Inflammatory macrophage treated with lipopolysaccharide for 1 hour (primary cell): ENCODE data around the gene SMARCE1.
A peak's percentile ranks its signal among the peaks of the same experiment; 100 is the strongest.

Experiments
- DNase-seq, 2 donors: peaks; one replicate each; pipeline ENCODE4 v3.0.0-alpha.2; 2020 to 2022

Gene SMARCE1

GRCh38 chr17:40645291-40645690 is 2.3 kb downstream of the SMARCE1 start:
- DNase-seq = no peak

GRCh38 chr17:40637931-40638330 is 9.7 kb downstream of the SMARCE1 start:
- DNase-seq = no peak

GRCh38 chr17:40633871-40634270 is 13.7 kb downstream of the SMARCE1 start:
- DNase-seq = no peak

GRCh38 chr17:40632216-40632615 is 15.4 kb downstream of the SMARCE1 start:
- DNase-seq = no peak

GRCh38 chr17:40629842-40630241 is 17.8 kb downstream of the SMARCE1 start:
- no peak for DNase-seq

- no peak for DNase-seq
Observed at GRCh38 chr17:40625311-40625710, 22.3 kb downstream of the SMARCE1 start.

- DNase-seq = no peak
Observed at GRCh38 chr17:40623419-40624210, 24.0 kb downstream of the SMARCE1 start.

- DNase-seq = no peak
Observed at GRCh38 chr17:40622509-40622928, 25.1 kb downstream of the SMARCE1 start.

GRCh38 chr17:40621578-40621977 is 26.0 kb downstream of the SMARCE1 start:
- DNase-seq = no peak

DNA sequence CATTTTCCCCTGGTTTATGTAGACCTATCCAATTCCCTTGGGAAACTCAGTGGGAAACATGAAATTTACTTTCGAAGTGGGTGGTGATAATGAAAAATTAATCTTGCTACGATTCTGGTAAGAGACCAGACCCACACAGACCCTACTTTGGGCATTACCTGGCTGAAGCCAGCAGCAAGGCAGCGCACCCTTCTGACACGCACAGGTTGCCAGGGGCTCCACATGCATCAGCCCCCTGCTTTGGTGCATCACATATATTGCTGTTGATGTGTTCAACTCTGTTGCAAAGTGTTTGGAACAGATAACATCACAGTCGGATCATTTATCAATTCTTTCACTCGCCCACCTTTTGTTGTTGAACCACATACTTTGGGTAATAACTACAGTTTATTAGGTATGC is 26.6 kb downstream of the SMARCE1 start:
- no peak for DNase-seq

GRCh38 chr17:40618754-40619625 is 28.6 kb downstream of the SMARCE1 start:
- no peak for DNase-seq

DNA sequence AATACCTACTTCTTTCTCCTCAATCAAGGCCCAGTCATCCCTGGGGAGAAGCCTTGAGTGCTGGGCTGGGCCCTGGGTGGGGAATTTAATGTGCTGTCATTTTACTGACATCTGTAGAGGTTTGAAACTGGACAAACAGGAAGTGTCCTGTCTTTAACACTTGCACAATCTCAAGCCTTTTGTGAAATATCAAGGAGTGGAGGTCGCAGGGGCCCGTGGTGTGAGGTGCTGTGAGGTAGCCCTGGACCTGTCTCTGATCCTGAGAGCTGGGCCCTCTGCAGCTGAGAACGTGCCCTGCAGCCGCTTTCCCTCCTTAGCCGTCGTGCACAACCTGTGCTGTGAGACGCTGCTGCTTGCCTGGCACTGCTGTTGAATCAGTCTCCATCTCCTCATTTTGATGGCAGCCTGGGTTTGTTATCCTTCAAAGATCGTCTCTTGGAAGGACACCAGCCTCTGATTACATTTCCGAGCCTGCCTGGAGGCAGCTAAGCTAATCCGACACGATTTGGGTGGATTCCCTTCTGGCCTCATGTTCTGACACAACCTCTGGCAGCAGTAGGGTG is 29.9 kb downstream of the SMARCE1 start:
- DNase-seq = peak; percentile 40 to 71

- no peak for DNase-seq
Observed at GRCh38 chr17:40616592-40616991, 31.0 kb downstream of the SMARCE1 start.

DNA sequence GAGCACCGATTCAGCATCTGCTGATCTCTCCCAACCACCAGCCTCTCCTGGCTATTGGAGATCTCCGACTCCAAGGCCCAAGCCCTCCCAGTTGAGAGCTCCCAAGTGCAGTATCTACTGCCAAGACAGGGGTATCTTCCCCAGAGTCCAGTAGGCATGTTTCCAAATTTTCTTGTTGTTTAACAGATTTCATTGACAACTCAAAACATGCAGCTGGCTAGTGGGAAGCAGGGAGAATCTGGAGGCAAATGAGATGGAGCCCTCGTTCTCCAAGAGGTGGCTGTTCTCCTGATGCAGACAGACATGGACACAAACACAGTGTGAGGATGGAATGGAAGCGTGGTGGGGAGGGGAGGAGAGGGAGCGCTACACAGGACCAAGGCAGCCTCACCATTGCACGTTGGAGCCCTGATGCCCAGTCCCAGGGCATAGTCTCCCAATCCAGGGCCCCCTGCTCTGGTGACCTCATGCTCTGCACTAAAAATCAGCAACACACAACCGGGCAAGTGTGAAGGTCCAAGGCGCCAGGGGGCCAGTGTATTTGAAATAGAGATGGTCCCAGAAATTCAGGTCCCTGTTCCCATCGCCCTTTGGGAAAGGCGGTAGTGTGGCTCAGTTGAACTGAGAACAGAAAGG is 31.7 kb downstream of the SMARCE1 start:
- no peak for DNase-seq

GRCh38 chr17:40615068-40615840 is 32.4 kb downstream of the SMARCE1 start:
- peak; percentile 71 to 93 for DNase-seq

DNA sequence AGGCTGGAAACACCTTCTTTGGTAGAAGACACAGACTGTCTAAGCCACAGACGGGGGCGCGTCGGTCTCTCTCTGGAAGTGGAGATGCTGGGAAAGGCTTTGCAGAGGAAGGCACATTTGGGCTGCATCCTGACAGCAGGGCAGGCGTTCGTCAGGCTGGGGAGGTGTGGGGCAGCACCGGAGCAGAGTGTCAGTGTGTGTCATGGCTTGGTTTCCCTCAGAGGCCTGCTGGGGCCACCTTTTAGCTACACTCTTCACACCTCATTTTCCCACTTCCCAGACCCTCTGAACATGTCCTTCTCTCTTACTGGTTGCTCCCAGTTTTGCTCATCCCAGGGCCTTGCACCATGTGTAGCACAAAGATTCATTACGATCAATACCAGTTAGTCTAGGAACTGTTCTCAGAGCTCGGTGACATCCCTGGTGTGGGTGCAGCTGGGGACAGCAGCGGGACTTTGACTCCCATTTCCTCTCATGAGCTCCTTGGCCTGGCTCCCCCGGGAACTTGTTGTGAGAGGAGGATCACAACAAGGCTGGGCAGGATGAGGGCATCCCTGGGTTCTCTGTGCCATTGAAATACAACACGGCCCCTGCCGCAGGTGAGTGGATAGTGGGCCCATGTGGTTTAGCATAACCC is 33.1 kb downstream of the SMARCE1 start:
- no peak for DNase-seq

DNA sequence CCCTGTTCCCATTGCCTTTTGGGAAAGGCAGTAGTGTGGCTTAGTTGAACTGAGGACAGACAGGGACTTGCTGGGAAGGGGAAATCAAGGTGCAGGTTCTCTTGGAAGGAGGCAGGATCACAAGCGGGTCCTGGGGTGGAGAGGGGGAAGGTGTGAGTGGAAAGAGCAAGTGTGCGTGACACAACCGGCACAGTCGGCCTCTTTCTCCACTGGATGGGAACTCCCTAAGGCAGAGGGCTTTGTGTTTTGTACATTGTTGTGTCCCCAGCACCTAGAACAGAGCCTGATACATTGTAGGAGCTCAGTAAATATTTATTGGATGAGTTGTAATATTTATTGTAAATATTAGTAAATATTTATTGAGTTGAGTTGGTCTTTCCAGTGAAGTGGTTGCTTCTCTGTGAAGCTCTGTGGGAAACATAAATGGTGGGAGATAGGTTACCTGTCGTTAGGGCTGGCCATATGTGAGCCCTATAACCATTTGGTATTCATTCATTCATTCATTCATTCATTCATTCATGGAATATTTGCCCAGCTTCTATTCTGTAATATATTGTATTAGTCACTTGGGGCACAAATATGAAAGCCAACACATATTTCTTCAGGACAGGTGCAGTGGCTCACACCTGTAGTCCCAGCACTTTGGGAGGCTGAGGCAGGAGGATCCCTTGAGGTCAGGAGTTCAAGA is 34.0 kb downstream of the SMARCE1 start:
- no peak for DNase-seq

- peak; percentile 15 to 80 for DNase-seq
Observed at GRCh38 chr17:40612599-40613244, 34.9 kb downstream of the SMARCE1 start.

DNA sequence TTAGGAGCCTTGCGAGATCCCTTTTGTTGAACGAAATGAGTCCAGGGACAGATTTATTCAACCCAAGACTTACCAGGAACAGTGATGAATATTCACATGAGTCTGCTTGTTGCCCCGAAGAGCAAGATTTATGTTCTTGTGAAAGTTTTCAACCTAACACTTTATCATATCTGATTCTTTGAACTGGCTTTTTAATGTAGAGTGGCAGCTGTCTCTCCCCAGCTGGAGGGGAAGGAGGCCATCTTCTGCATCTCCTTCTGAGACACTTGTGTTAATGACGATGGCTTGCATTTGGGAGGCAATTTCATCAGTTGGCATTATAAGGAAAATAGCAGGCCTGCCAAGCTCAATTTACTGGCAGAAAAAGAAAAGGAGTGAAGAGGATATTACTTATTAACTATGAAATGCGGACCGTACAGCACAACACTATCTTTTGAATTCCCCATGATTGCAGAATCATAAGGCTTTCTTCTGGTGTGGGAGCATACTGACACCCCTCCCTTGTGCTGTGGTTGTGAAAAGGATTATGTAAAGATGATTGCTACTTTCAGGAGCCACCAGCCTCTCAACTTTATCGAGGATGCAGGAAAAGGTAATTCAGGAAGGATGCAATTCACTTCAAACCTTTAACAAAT is 35.7 kb downstream of the SMARCE1 start:
- DNase-seq = peak; percentile 23 to 64

DNA sequence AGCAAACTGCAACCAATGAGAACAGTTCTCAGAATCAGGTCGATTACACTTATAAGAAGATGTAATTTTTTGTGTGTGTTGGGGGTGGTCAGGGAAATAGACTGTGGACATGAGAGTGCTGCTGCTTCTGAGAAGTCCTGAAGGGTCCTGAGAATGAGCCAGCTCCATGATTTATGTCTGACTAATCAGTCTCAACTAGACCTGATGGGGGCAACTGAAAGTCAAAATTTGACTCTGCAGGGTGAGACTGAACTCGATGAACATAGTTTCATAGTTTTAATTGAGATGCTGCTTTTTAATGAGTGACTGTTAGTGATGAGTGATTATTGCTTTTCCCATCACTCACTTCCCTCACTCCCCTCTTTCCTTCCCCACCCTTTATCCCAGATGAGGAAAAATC is 37.3 kb downstream of the SMARCE1 start:
- no peak for DNase-seq
